ENCODE measurements around the gene TMEM218. TPM values are rescaled to one million over a fixed set of nuclear protein-coding genes. Genes with fewer than 3 reads are reported as not detected.
A peak's percentile ranks its signal among the peaks of the same experiment; 100 is the strongest.

TMEM218 gene
- total RNA-seq, 2 experiments from 2014 or later, result 3.9 to 4.4 TPM

GRCh38 chr11:125112208-125112604 is 780 bp upstream of the TMEM218 start:
- H3K36me3 Mint-ChIP-seq (ENCODE audit: low read depth), result peaks cover 5% of the 10 kb centered on the region
- H3K27ac Mint-ChIP-seq, result peak overlapping the region; percentile 84
- peak overlapping the region; percentile 97 for H3K4me3 Mint-ChIP-seq
- TF ChIP-seq, protein P1, sequence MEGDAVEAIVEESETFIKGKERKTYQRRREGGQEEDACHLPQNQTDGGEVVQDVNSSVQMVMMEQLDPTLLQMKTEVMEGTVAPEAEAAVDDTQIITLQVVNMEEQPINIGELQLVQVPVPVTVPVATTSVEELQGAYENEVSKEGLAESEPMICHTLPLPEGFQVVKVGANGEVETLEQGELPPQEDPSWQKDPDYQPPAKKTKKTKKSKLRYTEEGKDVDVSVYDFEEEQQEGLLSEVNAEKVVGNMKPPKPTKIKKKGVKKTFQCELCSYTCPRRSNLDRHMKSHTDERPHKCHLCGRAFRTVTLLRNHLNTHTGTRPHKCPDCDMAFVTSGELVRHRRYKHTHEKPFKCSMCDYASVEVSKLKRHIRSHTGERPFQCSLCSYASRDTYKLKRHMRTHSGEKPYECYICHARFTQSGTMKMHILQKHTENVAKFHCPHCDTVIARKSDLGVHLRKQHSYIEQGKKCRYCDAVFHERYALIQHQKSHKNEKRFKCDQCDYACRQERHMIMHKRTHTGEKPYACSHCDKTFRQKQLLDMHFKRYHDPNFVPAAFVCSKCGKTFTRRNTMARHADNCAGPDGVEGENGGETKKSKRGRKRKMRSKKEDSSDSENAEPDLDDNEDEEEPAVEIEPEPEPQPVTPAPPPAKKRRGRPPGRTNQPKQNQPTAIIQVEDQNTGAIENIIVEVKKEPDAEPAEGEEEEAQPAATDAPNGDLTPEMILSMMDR (IDR thresholded peaks at IDR 0.05), result no peak
- peak overlapping the region; percentile 90 for H3K4me3 ChIP-seq (ENCODE audit: low read length)
- peaks cover 5% of the 10 kb centered on the region for H3K27me3 Mint-ChIP-seq
- peaks cover 3% of the 10 kb centered on the region for H3K9me3 Mint-ChIP-seq
- no peaks in the 10 kb centered on the region for H3K27me3 ChIP-seq (ENCODE audit: control insufficient read depth in 1 of 2, insufficient read depth in 2 of 2, low read length in 2 of 2)
- ChIA-PET CTCF (interaction anchor here (1.5 to 2.1 kb wide), 2 partner anchors 12 to 236 kb away, joined by 4 to 6 read pairs; no protein-coding TSS in a partner anchor), POLR2A (interaction anchor here (0.7 to 3.1 kb wide), 13 partner anchors 9 to 775 kb away, joined by 3 to 18 read pairs (median 5); partner anchors contain the start of genes CCDC15, HYLS1, MSANTD2 and STT3A)
- H3K36me3 ChIP-seq (ENCODE audit: insufficient read depth, low read length), result no peaks in the 10 kb centered on the region
- peak overlapping the region; percentile 29 to 77 for H3K27ac ChIP-seq (ENCODE audit: low read depth in 1 of 2, low read length in 2 of 2)
- DNase-seq (no peak), ATAC-seq (ENCODE audit: poor library complexity) (no peak)
- peaks cover 16% of the 10 kb centered on the region for H3K4me1 ChIP-seq (ENCODE audit: insufficient read depth, low read length)
- intact Hi-C loops (cut with DNase I, micrococcal nuclease), result loop anchor here in 1 of 2 experiments (5.0 to 10.0 kb wide), 8 partner anchors 235 to 785 kb away; partner anchors contain the start of genes CHEK1, EI24, SIAE and SPA17
- H3K4me1 Mint-ChIP-seq (ENCODE audit: low read depth), result peaks cover 26% of the 10 kb centered on the region
- H3K9me3 ChIP-seq (ENCODE audit: control insufficient read depth in 1 of 2, insufficient read depth in 1 of 2, low read length in 2 of 2), result peaks cover 0 to 4% of the 10 kb centered on the region in 2 experiments

- CTCF ChIA-PET, result interaction anchor here (0.6 to 2.1 kb wide), 3 partner anchors 8 to 31 kb away, joined by 3 to 6 read pairs (median 4); no protein-coding TSS in a partner anchor
- DNase-seq (peak in 5 of 14 experiments; percentile 3 to 23 (median 16)), ATAC-seq (ENCODE audit: poor library complexity) (no peak)
- Mint-ChIP-seq H3K4me3 (peak overlapping the region; percentile 97), H3K27me3 (no peaks in the 10 kb centered on the region), H3K36me3 (ENCODE audit: low read depth) (peaks cover 5% of the 10 kb centered on the region), H3K4me1 (ENCODE audit: low read depth) (peaks cover 26% of the 10 kb centered on the region), H3K27ac (peak overlapping the region; percentile 84), H3K9me3 (peaks cover 3% of the 10 kb centered on the region)
- Histone ChIP-seq H3K4me3 (ENCODE audit: low read length) (peak overlapping the region; percentile 90), H3K27ac (ENCODE audit: low read depth in 1 of 2, low read length in 2 of 2) (peak overlapping the region; percentile 29 to 77), H3K9me3 (ENCODE audit: control insufficient read depth in 1 of 2, insufficient read depth in 1 of 2, low read length in 2 of 2) (peaks cover 0 to 4% of the 10 kb centered on the region in 2 experiments), H3K36me3 (ENCODE audit: insufficient read depth, low read length) (no peaks in the 10 kb centered on the region), H3K4me1 (ENCODE audit: insufficient read depth, low read length) (peaks cover 16% of the 10 kb centered on the region), H3K27me3 (ENCODE audit: control insufficient read depth in 1 of 2, insufficient read depth in 2 of 2, low read length in 2 of 2) (no peaks in the 10 kb centered on the region)
- intact Hi-C loops (cut with DNase I, micrococcal nuclease), result loop anchor here in 1 of 2 experiments (1.0 to 10.0 kb wide), 9 partner anchors 157 to 786 kb away; partner anchors contain the start of genes CCDC15, CHEK1, EI24 and SIAE
- POLR2A ChIA-PET, result interaction anchor here (1.1 to 3.1 kb wide), 10 partner anchors 8 to 488 kb away, joined by 3 to 18 read pairs (median 6); partner anchors contain the start of genes CCDC15, SIAE, SPA17 and STT3A
- TF ChIP-seq, protein P1 (IDR thresholded peaks at IDR 0.05), result no peak
Observed at GRCh38 chr11:125111001-125111342, 454 bp downstream of the TMEM218 start.

GRCh38 chr11:125110506-125110905 is 920 bp downstream of the TMEM218 start:
- peak overlapping the region; percentile 84 for H3K27ac Mint-ChIP-seq
- H3K4me1 Mint-ChIP-seq (ENCODE audit: low read depth), result peaks cover 26% of the 10 kb centered on the region
- DNase-seq (peak in 2 of 14 experiments; percentile 15 to 18), ATAC-seq (ENCODE audit: poor library complexity) (no peak)
- H3K27me3 Mint-ChIP-seq, result no peaks in the 10 kb centered on the region
- Histone ChIP-seq H3K9me3 (ENCODE audit: control insufficient read depth in 1 of 2, insufficient read depth in 1 of 2, low read length in 2 of 2) (peaks cover 0 to 4% of the 10 kb centered on the region in 2 experiments), H3K27ac (ENCODE audit: low read depth in 1 of 2, low read length in 2 of 2) (no peak overlapping the region), H3K4me1 (ENCODE audit: insufficient read depth, low read length) (peaks cover 16% of the 10 kb centered on the region), H3K4me3 (ENCODE audit: low read length) (peak overlapping the region; percentile 90), H3K36me3 (ENCODE audit: insufficient read depth, low read length) (no peaks in the 10 kb centered on the region), H3K27me3 (ENCODE audit: control insufficient read depth in 1 of 2, insufficient read depth in 2 of 2, low read length in 2 of 2) (no peaks in the 10 kb centered on the region)
- H3K9me3 Mint-ChIP-seq, result peaks cover 3% of the 10 kb centered on the region
- H3K36me3 Mint-ChIP-seq (ENCODE audit: low read depth), result peaks cover 5% of the 10 kb centered on the region
- intact Hi-C loops (cut with DNase I, micrococcal nuclease), result loop anchor here in 1 of 2 experiments (5.0 to 10.0 kb wide), 8 partner anchors 233 to 787 kb away; partner anchors contain the start of genes CHEK1, EI24, SIAE and SPA17
- CTCF ChIA-PET, result interaction anchor here (0.6 to 1.4 kb wide), 2 partner anchors 8 to 32 kb away, joined by 3 to 4 read pairs; no protein-coding TSS in a partner anchor
- peak overlapping the region; percentile 97 for H3K4me3 Mint-ChIP-seq
- TF ChIP-seq, protein P1 (IDR thresholded peaks at IDR 0.05), result no peak
- POLR2A ChIA-PET, result interaction anchor here (1.1 to 3.1 kb wide), 6 partner anchors 14 to 482 kb away, joined by 3 to 18 read pairs (median 5); partner anchors contain the start of genes CCDC15, SIAE, SPA17 and STT3A

All from CD4-positive, alpha-beta T cell (primary cell).